Small intestine (tissue), 7 donors: Measurements from ENCODE around the gene UBE4A. TPM values are rescaled to one million over a fixed set of nuclear protein-coding genes. Genes with fewer than 3 reads are reported as not detected.

Source experiments
- DNase-seq, 2 donors: peaks; one replicate each; pipeline versions ENCODE4 v3.0.0 to v3.0.0-alpha.2; 2013
- FAIRE-seq: peaks from 2 replicates; lab custom pipeline; 2012; peaks lifted over from hg19 to GRCh38; lab: Jason Lieb, UNC
- H3K27ac ChIP-seq, 3 donors: one replicate each; pipeline ENCODE4 v1.5.1; 2013; ENCODE audit warnings: low read length in 2 of 3, mild to moderate bottlenecking in 2 of 3, control low read depth in 1 of 3, inconsistent platforms in 1 of 3, low read depth in 1 of 3, moderate library complexity in 1 of 3
- H3K27me3 ChIP-seq, 3 donors: one replicate each; pipeline ENCODE4 v1.6.1; 2013; ENCODE audit warnings: low read length in 3 of 3, inconsistent platforms in 1 of 3; ENCODE audit not compliant: control insufficient read depth in 3 of 3, insufficient read depth in 3 of 3
- H3K36me3 ChIP-seq, 3 donors: one replicate each; pipeline ENCODE4 v1.6.1; 2013; ENCODE audit warnings: low read length in 3 of 3, inconsistent platforms in 1 of 3, low read depth in 1 of 3, mild to moderate bottlenecking in 1 of 3, moderate library complexity in 1 of 3; ENCODE audit not compliant: control insufficient read depth in 3 of 3, insufficient read depth in 2 of 3
- H3K4me1 ChIP-seq, 3 donors: one replicate each; pipeline ENCODE4 v1.6.1; 2013; ENCODE audit warnings: low read length in 2 of 3, inconsistent platforms in 1 of 3, low read depth in 1 of 3, mild to moderate bottlenecking in 1 of 3, moderate library complexity in 1 of 3; ENCODE audit not compliant: control insufficient read depth in 3 of 3, insufficient read depth in 2 of 3
- H3K4me3 ChIP-seq, 3 donors: one replicate each; pipeline ENCODE4 v1.5.1; 2013; ENCODE audit warnings: low read length in 3 of 3, control low read depth in 1 of 3, inconsistent platforms in 1 of 3, low read depth in 1 of 3, mild to moderate bottlenecking in 1 of 3, moderate library complexity in 1 of 3
- H3K9me3 ChIP-seq, 2 donors: one replicate each; pipeline ENCODE4 v1.6.1; 2013; ENCODE audit warnings: low read depth in 1 of 2, low read length in 1 of 2; ENCODE audit not compliant: control insufficient read depth in 2 of 2, insufficient read depth in 1 of 2
- WGBS, 3 donors: extraction: QIAGEN DNeasy Blood & Tissue Kit; methylation state at CpG; one replicate each; pipeline ENCODE4 v1.1.7; 2013; 5-methylcytosine and 5-hydroxymethylcytosine counted together
- polyA plus RNA-seq, 4 donors: library from polyadenylated mRNA; stranded (reverse) in 3 of 4; unstranded in 1 of 4; fragments of 200-250 nt in 3 of 4; fragments of 120-200 nt in 1 of 4; gene quantifications; one replicate each; pipeline versions ENCODE4 v1.2.1 to v1.2.3, GENCODE V29; 2013
- donor health status: healthy with polysubstance abuse.
- donor health status: control.
- donor health status: control.
- donor health status: Bipolar disorder and iron deficiency.
- donor health status: healthy.

UBE4A gene
- polyA plus RNA-seq, 4 donors: 11.3 to 42.3 (median 14.2) TPM

- 99 to 100% (median 99%) methylated on average over 5 of the region's 5 CpGs for whole genome bisulfite sequencing, 3 donors
- Histone ChIP-seq H3K4me3 (no peak overlapping the region), H3K9me3 (no peaks in the 10 kb centered on the region), H3K4me1 (no peaks in the 10 kb centered on the region), H3K27ac (no peak overlapping the region), H3K36me3 (peaks cover 22 to 47% (median 44%) of the 10 kb centered on the region in 3 donors), H3K27me3 (no peaks in the 10 kb centered on the region)
- DNase-seq: no peak
- FAIRE-seq: no peak
These were observed 14.5 kb downstream of the UBE4A start for GRCh38 chr11:118373871-118374270.

DNA sequence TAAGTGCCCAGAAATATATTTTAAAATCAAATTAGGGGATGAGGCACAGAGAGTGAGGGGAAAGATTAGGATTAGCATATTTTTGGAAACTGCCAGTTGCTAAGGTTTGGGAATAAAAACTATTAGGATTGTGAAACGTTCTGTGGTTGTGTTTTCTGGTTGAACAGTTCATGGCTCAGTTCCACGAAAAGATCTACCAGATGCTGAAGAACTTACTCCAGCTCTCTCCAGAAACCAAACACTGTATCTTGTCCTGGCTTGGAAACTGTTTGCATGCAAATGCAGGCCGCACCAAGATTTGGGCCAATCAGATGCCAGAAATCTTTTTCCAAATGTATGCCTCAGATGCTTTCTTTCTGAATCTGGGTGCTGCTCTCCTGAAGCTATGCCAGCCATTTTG lies 15.3 kb downstream of the UBE4A start:
- Histone ChIP-seq H3K36me3 (peaks cover 20 to 49% (median 44%) of the 10 kb centered on the region in 3 donors), H3K9me3 (no peaks in the 10 kb centered on the region), H3K4me3 (no peak overlapping the region), H3K27ac (no peak overlapping the region), H3K27me3 (no peaks in the 10 kb centered on the region), H3K4me1 (no peaks in the 10 kb centered on the region)
- FAIRE-seq: no peak
- 77 to 89% (median 85%) methylated on average over 3 of the region's 3 CpGs for WGBS, 3 donors
- DNase-seq: no peak

DNA sequence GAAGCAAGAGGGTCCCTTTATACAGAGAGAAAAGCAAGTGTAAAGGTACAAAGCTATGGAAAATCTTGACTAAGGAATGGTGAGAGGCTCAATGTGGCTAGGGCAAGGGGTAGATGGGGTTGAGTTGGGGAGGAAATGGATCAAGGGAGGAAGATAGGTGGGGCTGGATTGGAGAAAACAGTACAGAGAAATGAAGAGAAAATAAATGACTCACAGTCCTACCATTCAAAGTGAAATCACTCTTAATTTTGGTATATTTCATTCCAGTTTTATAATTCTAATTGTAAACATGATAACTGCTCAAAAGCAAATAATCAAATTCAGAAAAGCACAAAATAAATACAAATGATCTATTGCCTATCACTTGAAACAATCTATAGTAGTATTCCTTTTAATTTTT lies 16.6 kb downstream of the UBE4A start:
- FAIRE-seq (no peak), DNase-seq (no peak)
- H3K36me3 ChIP-seq: peaks cover 17 to 48% (median 39%) of the 10 kb centered on the region in 3 donors
- no peaks in the 10 kb centered on the region for H3K27me3 ChIP-seq
- H3K4me3 ChIP-seq: no peak overlapping the region
- no peaks in the 10 kb centered on the region for H3K9me3 ChIP-seq
- H3K27ac ChIP-seq: no peak overlapping the region
- no peaks in the 10 kb centered on the region for H3K4me1 ChIP-seq

GRCh38 chr11:118379497-118379896 lies 20.1 kb downstream of the UBE4A start:
- Histone ChIP-seq H3K27ac (no peak overlapping the region), H3K9me3 (no peaks in the 10 kb centered on the region), H3K4me3 (no peak overlapping the region), H3K4me1 (no peaks in the 10 kb centered on the region), H3K36me3 (peaks cover 23 to 47% (median 43%) of the 10 kb centered on the region in 3 donors), H3K27me3 (no peaks in the 10 kb centered on the region)
- WGBS, 3 donors: 93 to 95% (median 93%) methylated on average over 4 of the region's 4 CpGs
- FAIRE-seq: no peak
- DNase-seq: no peak

GRCh38 chr11:118380571-118380970 lies 21.2 kb downstream of the UBE4A start:
- no peak for FAIRE-seq
- Histone ChIP-seq H3K9me3 (no peaks in the 10 kb centered on the region), H3K27ac (no peak overlapping the region), H3K4me1 (no peaks in the 10 kb centered on the region), H3K27me3 (no peaks in the 10 kb centered on the region), H3K4me3 (no peak overlapping the region), H3K36me3 (peaks cover 28 to 45% (median 45%) of the 10 kb centered on the region in 3 donors)
- no peak for DNase-seq

DNA sequence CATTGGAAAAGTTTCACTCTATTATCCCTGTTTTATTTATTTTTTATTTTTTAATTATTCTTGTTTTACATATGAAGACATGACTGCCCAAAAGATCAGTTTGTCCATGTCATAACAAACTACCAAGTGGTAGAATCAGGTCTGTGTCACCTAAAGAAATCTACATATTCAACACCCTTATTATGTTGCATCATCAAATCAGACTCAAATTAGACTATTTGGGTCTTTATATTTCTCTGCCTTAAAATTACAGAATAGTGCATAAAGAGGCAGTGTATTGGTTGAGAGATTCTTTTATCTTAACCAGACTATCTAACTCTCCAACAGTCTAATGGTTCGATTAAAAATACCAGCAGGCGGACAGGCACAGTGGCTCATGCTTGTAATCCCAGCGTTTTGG lies 23.6 kb downstream of the UBE4A start:
- Histone ChIP-seq H3K4me3 (no peak overlapping the region), H3K9me3 (no peaks in the 10 kb centered on the region), H3K4me1 (no peaks in the 10 kb centered on the region), H3K36me3 (peaks cover 33 to 48% (median 35%) of the 10 kb centered on the region in 3 donors), H3K27ac (no peak overlapping the region), H3K27me3 (no peaks in the 10 kb centered on the region)
- no peak for DNase-seq
- WGBS, 3 donors: 94 to 98% (median 94%) methylated on average over 3 of the region's 3 CpGs
- no peak for FAIRE-seq

- FAIRE-seq (no peak), DNase-seq (no peak)
- 95 to 99% (median 96%) methylated on average over 3 of the region's 3 CpGs for WGBS, 3 donors
- Histone ChIP-seq H3K36me3 (peaks cover 33 to 45% (median 39%) of the 10 kb centered on the region in 3 donors), H3K4me3 (no peak overlapping the region), H3K27ac (no peak overlapping the region), H3K9me3 (no peaks in the 10 kb centered on the region), H3K27me3 (no peaks in the 10 kb centered on the region), H3K4me1 (no peaks in the 10 kb centered on the region)
These were observed 24.3 kb downstream of the UBE4A start for GRCh38 chr11:118383657-118384056.

GRCh38 chr11:118396097-118396501 lies 36.7 kb downstream of the UBE4A start:
- H3K9me3 ChIP-seq: no peaks in the 10 kb centered on the region
- no peaks in the 10 kb centered on the region for H3K27me3 ChIP-seq
- H3K4me1 ChIP-seq: peaks cover 0 to 4% (median 0%) of the 10 kb centered on the region in 3 donors
- H3K36me3 ChIP-seq: peaks cover 10 to 37% (median 13%) of the 10 kb centered on the region in 3 donors
- DNase-seq (peak in 1 of 2 donors; percentile 36), FAIRE-seq (no peak)
- peak overlapping the region in 1 of 3 donors; percentile 70 for H3K27ac ChIP-seq
- WGBS, 3 donors: 75 to 83% (median 82%) methylated on average over 6 of the region's 6 CpGs
- H3K4me3 ChIP-seq: no peak overlapping the region

DNA sequence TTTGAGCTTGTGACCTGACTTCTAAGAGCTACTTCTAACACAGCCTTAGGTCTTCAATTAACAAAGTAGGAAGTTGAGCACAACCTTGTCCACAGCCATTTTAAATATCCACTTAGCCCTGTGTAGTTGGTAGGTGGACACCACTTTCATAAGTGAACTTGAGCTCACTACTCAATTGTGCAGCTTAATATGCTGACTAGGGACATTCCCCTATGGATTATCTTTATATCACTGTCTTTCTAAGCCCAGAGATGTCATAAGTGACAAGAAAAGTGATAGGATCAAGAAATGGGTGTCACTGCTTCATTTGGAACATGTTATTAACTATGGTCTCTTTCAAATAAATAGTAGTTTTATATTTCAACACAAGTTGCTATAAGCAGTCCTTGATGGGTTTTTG lies 38.0 kb downstream of the UBE4A start:
- Histone ChIP-seq H3K27me3 (no peaks in the 10 kb centered on the region), H3K4me3 (no peak overlapping the region), H3K9me3 (no peaks in the 10 kb centered on the region), H3K36me3 (peaks cover 8 to 31% (median 8%) of the 10 kb centered on the region in 3 donors), H3K27ac (no peak overlapping the region), H3K4me1 (peaks cover 0 to 4% (median 0%) of the 10 kb centered on the region in 3 donors)
- FAIRE-seq: no peak
- DNase-seq: no peak
